GM12874 (cell line): ENCODE results near the gene NES.

Experiments used
- TF ChIP-seq, protein P1 (sequence below): IDR thresholded peaks from 2 replicates; pipeline ENCODE4 v1.5.1; 2011; ENCODE audit warnings: low read depth, mild to moderate bottlenecking, control low read depth, low read length, moderate library complexity; ENCODE audit not compliant: insufficient read depth

Gene NES

DNA sequence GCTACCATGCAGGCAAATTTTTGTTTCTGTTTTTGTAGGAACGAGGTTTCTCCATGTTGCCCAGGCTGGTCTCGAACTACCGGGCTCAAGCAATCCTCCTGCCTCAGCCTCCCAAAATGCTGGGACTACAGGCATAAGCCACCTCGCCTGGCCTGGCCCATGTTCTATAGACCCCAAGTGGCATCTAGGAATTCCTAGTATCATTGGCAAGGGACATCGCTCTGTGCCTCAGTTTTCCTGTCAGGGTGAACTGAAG is 14.5 kb downstream of the NES start:
- TF ChIP-seq, protein P1, sequence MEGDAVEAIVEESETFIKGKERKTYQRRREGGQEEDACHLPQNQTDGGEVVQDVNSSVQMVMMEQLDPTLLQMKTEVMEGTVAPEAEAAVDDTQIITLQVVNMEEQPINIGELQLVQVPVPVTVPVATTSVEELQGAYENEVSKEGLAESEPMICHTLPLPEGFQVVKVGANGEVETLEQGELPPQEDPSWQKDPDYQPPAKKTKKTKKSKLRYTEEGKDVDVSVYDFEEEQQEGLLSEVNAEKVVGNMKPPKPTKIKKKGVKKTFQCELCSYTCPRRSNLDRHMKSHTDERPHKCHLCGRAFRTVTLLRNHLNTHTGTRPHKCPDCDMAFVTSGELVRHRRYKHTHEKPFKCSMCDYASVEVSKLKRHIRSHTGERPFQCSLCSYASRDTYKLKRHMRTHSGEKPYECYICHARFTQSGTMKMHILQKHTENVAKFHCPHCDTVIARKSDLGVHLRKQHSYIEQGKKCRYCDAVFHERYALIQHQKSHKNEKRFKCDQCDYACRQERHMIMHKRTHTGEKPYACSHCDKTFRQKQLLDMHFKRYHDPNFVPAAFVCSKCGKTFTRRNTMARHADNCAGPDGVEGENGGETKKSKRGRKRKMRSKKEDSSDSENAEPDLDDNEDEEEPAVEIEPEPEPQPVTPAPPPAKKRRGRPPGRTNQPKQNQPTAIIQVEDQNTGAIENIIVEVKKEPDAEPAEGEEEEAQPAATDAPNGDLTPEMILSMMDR: no peak

DNA sequence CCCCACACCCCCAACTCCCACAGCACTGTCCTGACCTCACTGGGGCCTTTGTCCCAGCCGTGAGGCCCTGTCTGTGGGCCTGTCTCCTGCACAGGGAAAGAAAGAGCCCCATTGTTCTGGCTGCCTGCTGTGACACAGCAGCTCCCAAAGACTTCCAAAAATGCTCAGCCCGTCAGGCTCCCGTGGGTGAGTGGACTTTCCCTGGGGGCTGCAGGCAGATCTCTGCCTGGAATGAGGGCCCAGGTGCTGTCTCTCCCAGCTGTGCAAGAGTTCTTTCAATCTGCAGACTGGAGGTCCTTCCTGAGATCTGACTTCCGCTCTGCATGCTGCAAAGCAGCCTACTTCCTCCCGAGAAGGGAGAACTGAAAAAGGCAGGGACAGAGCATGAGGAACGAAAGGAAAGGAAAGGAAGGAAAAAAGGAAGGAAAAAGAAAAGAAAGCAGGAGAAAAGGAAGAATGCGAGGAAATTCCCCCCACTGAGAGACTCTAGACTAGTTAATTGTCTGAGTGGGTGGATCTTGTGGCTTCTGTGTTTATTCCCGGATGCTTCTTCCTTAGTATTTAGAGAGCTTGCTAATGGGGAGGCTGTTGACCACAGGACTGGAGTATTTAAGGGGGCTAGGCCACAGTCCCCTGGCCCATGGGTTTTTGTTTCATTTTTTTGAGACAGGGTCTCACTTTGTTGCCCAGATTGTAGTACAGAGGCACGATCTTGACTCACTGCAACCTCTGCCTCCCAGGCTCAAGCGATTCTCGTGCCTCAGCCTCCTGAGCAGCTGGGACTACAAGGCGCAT is 15.0 kb downstream of the NES start:
- TF ChIP-seq, protein P1: no peak

DNA sequence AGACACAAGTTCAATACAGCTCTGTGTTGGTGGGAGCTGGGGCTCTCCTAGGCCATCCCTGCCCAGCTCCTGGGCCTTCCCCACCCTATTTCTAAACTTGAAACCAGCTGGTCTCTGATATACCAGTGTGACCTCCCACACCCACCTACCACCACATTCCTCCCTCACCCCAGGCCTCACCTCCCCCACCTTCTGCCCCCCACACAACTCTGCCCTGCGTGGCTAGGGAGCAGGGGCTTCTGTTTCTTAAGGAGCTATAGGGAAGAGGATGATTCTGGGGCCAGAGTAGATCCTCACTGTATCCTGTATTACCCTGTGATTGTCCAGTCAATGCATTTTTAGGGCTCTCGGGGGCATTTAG is 16.5 kb downstream of the NES start:
- TF ChIP-seq, protein P1: no peak

DNA sequence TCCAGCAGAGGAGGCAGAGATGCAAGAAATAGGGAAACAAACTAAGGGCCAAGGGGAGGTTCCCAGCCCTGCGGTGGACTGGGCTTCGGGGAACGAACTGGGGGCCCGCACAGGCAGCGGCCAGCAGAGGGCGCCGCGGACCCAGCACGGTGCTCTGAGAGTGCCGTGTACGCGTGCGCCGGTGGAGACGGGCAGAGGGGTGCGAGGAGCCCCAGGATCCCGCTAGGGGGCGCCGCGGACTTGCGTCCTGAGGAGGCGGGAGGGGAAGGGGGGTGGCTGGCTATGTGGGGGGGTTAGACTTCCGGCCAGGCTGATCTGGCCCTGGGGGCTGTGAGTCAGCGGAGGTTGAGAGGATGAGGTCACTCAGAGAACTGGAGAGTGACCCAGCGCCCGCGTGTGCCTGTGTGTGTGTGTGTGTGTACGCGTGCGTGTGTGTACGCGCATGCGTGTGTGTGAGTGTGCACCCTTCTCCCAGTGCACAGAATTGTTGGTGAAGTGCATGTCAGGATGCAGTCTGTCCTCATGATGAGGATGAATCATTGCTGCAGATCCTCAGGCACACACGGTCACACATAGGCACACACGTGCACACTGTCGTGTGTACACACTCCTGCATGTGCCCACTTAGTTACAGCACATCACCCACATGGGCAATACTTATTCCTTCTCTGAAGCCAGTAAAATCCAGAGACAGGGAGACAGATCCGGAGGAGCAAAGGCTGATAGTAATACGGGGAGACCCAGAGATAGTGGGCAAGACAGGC is 17.0 kb downstream of the NES start:
- TF ChIP-seq, protein P1: peak; percentile 99

DNA sequence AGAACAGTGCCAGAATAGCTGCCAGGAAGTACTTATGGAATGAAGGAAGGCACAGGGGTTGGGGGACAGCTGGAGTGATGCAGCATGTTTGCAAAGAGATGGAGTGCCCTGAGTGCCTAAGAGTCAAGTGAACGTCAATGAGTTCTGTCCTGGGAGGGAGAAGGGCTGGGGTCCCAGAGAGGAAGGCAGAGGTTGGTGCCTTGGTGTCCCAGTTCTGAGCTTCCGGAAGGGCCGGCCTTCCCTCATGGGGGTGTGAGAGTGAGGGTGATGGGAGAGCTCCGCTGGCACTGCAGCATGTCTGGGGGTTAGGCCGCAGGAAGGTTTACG is 17.6 kb downstream of the NES start:
- TF ChIP-seq, protein P1: no peak

DNA sequence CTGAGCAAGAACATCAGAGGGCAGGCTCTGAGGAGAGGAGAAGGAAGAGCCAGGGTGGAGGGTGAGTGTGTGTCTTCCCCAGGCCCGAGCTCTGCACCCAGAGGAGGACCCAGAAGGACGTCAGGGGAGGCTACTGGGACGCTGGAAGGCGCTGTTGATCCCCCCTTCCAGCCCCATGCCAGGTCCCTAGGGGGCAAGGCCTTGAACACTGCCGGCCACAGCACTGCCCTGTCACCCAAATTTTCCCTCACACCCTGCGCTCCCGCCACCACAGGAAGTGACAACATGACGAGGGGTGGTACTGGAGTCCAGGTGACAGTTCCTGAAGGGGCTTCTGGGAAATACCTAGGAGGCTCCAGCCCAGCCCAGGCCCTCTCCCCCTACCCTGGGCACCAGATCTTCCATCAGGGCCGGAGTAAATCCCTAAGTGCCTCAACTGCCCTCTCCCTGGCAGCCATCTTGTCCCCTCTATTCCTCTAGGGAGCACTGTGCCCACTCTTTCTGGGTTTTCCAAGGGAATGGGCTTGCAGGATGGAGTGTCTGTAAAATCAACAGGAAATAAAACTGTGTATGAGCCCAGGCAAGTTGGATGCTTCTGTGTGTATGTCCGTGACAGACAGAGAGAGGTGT is 18.1 kb downstream of the NES start:
- TF ChIP-seq, protein P1: no peak

DNA sequence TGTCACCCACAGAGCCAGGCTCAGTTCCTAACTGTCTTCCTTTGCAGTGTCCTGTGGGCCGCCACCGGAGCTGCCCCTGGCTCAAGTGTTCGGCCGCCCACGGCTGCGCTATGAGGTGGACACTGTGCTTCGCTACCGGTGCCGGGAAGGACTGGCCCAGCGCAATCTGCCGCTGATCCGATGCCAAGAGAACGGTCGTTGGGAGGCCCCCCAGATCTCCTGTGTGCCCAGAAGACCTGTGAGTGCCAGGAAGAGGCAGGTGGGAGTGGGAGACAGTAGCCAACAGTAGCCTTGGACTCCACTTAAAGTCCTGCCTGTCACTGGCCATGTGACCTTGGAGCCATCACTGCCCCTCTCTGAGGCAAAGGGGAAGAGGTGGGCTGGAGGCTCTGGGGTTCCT is 18.7 kb downstream of the NES start:
- TF ChIP-seq, protein P1: no peak
